ENCODE results near the gene SIPA1L3. TPM values are rescaled to one million over a fixed set of nuclear protein-coding genes. Genes with fewer than 3 reads are reported as not detected.

Gene SIPA1L3
- total RNA-seq, 1 experiment from 2014 or later = 36.0 TPM

GRCh38 chr19:38213911-38214625, 307.1 kb downstream of the SIPA1L3 start:
- intact Hi-C loops (cut with micrococcal nuclease) = no loop called here
- peak; percentile 34 for DNase-seq (ENCODE audit: unreplicated experiment)
- no peak for TF ChIP-seq CTCF (IDR thresholded peaks at IDR 0.05; ENCODE audit: unreplicated experiment)
- no TSS peak for BruUV-seq (replicated peaks)
- Mint-ChIP-seq H3K4me3 (ENCODE audit: unreplicated experiment) (no peak overlapping the region), H3K9me3 (ENCODE audit: unreplicated experiment) (no peaks in the 10 kb centered on the region), H3K36me3 (ENCODE audit: insufficient read depth, unreplicated experiment) (peaks cover 5% of the 10 kb centered on the region), H3K4me1 (ENCODE audit: insufficient read depth, unreplicated experiment) (peaks cover 18% of the 10 kb centered on the region), H3K27me3 (ENCODE audit: insufficient read depth, unreplicated experiment) (no peaks in the 10 kb centered on the region), H3K27ac (ENCODE audit: low read depth, unreplicated experiment) (no peak overlapping the region)
- POLR2A ChIA-PET = no interaction called here
- CTCF ChIA-PET = interaction anchor here (0.7 kb wide), 1 partner anchor 29 kb away, joined by 3 read pairs; no protein-coding TSS in a partner anchor

- CTCF ChIA-PET = no interaction called here
- no TSS peak for BruUV-seq (replicated peaks)
- no peaks in the 10 kb centered on the region for H3K27me3 Mint-ChIP-seq (ENCODE audit: insufficient read depth, unreplicated experiment)
These were observed 310.0 kb downstream of the SIPA1L3 start for GRCh38 chr19:38216785-38217641.

DNA sequence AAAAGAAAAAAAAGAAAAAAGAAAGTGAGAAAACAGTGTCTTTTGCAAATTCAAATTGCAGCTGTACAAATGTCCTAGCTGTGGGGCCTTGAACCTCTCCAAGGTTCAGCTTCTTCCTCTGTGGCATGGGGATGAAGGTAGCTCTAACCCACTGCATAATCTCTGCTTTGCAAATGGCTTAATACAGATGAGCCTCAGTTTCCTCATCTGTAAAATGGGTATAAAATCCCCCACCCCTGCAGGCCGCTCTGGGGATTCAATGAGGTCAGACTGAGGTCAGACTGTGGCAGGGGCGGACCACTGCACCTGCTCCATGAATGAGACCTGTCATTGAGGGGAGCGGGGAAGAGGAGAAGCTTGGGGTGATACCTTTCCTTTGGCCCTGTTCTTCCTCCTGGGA, 311.2 kb downstream of the SIPA1L3 start:
- H3K4me3 Mint-ChIP-seq (ENCODE audit: unreplicated experiment) = no peak overlapping the region
- H3K27ac Mint-ChIP-seq (ENCODE audit: low read depth, unreplicated experiment) = no peak overlapping the region
- intact Hi-C loops (cut with micrococcal nuclease) = no loop called here

More at GRCh38 chr19:38216785-38217641, 310.0 kb downstream of the SIPA1L3 start:
- TF ChIP-seq CTCF (IDR thresholded peaks at IDR 0.05; ENCODE audit: unreplicated experiment) = no peak
- DNase-seq (ENCODE audit: unreplicated experiment) = no peak
- POLR2A ChIA-PET = no interaction called here
- Mint-ChIP-seq H3K4me3 (ENCODE audit: unreplicated experiment) (no peak overlapping the region), H3K36me3 (ENCODE audit: insufficient read depth, unreplicated experiment) (no peaks in the 10 kb centered on the region), H3K27ac (ENCODE audit: low read depth, unreplicated experiment) (no peak overlapping the region), H3K4me1 (ENCODE audit: insufficient read depth, unreplicated experiment) (peaks cover 6% of the 10 kb centered on the region), H3K9me3 (ENCODE audit: unreplicated experiment) (no peaks in the 10 kb centered on the region)
- intact Hi-C loops (cut with micrococcal nuclease) = no loop called here

More for the DNA sequence above, 311.2 kb downstream of the SIPA1L3 start:
- no peak for DNase-seq (ENCODE audit: unreplicated experiment)
- TF ChIP-seq CTCF (IDR thresholded peaks at IDR 0.05; ENCODE audit: unreplicated experiment) = no peak
- ChIA-PET CTCF (interaction anchor here (0.6 kb wide), 2 partner anchors 20 to 219 kb away, joined by 3 read pairs; no protein-coding TSS in a partner anchor), POLR2A (no interaction called here)
- Mint-ChIP-seq H3K36me3 (ENCODE audit: insufficient read depth, unreplicated experiment) (no peaks in the 10 kb centered on the region), H3K9me3 (ENCODE audit: unreplicated experiment) (no peaks in the 10 kb centered on the region), H3K4me1 (ENCODE audit: insufficient read depth, unreplicated experiment) (peaks cover 10% of the 10 kb centered on the region), H3K27me3 (ENCODE audit: insufficient read depth, unreplicated experiment) (no peaks in the 10 kb centered on the region)
- BruUV-seq (replicated peaks) = no TSS peak
